Muscle of leg (tissue), 16 donors: ENCODE results near the gene IL3. TPM values are rescaled to one million over a fixed set of nuclear protein-coding genes. Genes with fewer than 3 reads are reported as not detected.

ENCODE experiments used
- DNase-seq: peaks from one replicate; pipeline ENCODE4 v3.0.0; 2013
- H3K27ac ChIP-seq: one replicate; pipeline ENCODE4 v1.5.1; 2013; ENCODE audit warnings: mild to moderate bottlenecking, low read length, control low read depth
- H3K27me3 ChIP-seq: one replicate; pipeline ENCODE4 v1.6.1; 2013; ENCODE audit warnings: low read length; ENCODE audit not compliant: control insufficient read depth, insufficient read depth
- H3K36me3 ChIP-seq: one replicate; pipeline ENCODE4 v1.6.1; 2013; ENCODE audit warnings: low read length; ENCODE audit not compliant: control insufficient read depth, insufficient read depth
- H3K4me1 ChIP-seq: one replicate; pipeline ENCODE4 v1.6.1; 2013; ENCODE audit warnings: low read length; ENCODE audit not compliant: control insufficient read depth, insufficient read depth
- H3K4me3 ChIP-seq: one replicate; pipeline ENCODE4 v1.5.1; 2013; ENCODE audit warnings: low read length, control low read depth
- H3K9me3 ChIP-seq: replicated peaks from 2 replicates; pipeline ENCODE4 v1.6.1; 2013; ENCODE audit warnings: low read depth, low read length; ENCODE audit not compliant: control insufficient read depth
- WGBS: methylation state at CpG from one replicate; pipeline ENCODE4 v1.1.5; 2013; ENCODE audit warnings: missing lambda C conversion rate; ENCODE audit not compliant: insufficient coverage; 5-methylcytosine and 5-hydroxymethylcytosine counted together
- long read RNA-seq, 11 donors: transcript quantifications; one replicate each; lab custom pipeline, GENCODE V29; 2026
- polyA plus RNA-seq, 8 donors: library from polyadenylated mRNA; unstranded; fragments of 120-200 nt; gene quantifications; one replicate each; pipeline versions ENCODE4 v1.2.1 to v1.2.3, GENCODE V29; 2013; ENCODE audit warnings: inconsistent platforms in 1 of 8, low replicate concordance in 1 of 8; ENCODE audit not compliant: insufficient read length in 8 of 8, insufficient read depth in 1 of 8
- total RNA-seq: library from RNA; stranded (reverse); fragments of 120-200 nt; gene quantifications from one replicate; pipeline ENCODE4 v1.2.4, GENCODE V29; 2013

Gene IL3
- total RNA-seq = not detected
- polyA plus RNA-seq = not detected
- long read RNA-seq, donor 1 = 0 reads
- long read RNA-seq, donor 2 = 0 reads
- long read RNA-seq, donor 3 = 0 reads
- long read RNA-seq, donor 4 = 0 reads
- long read RNA-seq, donor 5 = 0 reads
- long read RNA-seq, donor 6 = 0 reads
- long read RNA-seq, donor 7 = 0 reads
- long read RNA-seq, donor 8 = 0 reads
- long read RNA-seq, donor 9 = 0 reads
- long read RNA-seq, donor 10 = 0 reads
- long read RNA-seq, donor 11 = 0 reads

DNA sequence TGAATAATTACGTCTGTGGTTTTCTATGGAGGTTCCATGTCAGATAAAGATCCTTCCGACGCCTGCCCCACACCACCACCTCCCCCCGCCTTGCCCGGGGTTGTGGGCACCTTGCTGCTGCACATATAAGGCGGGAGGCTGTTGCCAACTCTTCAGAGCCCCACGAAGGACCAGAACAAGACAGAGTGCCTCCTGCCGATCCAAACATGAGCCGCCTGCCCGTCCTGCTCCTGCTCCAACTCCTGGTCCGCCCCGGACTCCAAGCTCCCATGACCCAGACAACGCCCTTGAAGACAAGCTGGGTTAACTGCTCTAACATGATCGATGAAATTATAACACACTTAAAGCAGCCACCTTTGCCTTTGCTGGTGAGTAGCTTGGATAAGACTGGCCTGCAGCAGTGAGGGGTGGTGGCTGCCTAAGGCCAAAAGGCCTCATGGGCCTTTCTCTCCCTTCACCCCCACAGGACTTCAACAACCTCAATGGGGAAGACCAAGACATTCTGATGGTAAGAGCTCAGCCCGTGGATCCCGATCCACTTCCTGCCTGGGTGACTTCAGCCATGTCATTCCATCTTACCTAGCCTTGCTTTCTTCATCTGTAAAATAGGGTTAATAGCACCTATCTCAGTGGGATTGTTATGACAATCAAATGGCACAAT is at the start of gene IL3:
TSS of gene IL3 (plus strand) at position 155 of the 661 bp plus-strand sequence. CDS start at position 207, 52 bp downstream.
- Histone ChIP-seq H3K9me3 (no peaks in the 10 kb centered on the region), H3K4me3 (no peak within 1 kb of the TSS), H3K27me3 (no peaks in the 10 kb centered on the region), H3K27ac (no peak within 1 kb of the TSS), H3K36me3 (no peaks in the 10 kb centered on the region), H3K4me1 (no peaks in the 10 kb centered on the region)
- DNase-seq = no peak
- 89% methylated on average over 10 of the region's 16 CpGs for WGBS

DNA sequence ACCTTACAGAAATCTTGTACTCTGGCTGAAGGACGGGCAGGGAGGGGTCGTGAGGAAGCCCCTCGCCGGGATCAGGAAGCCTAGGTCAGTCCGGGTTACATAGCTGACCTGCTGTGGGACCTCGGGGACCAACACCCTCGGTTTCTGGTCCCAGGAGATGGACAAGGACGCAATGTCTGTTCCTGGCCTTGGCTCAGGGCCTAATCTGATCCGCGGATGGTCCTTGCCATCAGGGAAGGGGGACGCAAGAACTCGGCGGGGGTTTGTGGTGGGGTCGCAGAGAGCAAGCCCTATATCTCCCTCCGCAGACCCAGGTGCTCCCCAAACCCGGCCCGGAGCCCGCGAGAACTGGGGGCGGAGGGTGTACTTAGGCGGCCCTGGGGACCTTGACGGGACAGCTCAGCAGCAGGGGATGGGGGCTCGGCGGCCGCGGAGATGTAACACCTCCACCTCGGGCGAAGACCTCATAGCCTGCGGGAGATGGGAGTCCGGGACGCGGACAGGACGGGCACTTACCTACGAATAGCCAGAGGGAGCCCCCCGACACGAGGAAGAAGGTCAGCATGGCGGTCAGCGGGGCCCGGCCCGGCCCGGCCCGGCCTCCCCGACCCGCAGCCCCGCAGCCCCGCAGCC is 49.4 kb upstream of the IL3 start:
- Histone ChIP-seq H3K4me1 (peaks cover 9% of the 10 kb centered on the region), H3K36me3 (no peaks in the 10 kb centered on the region), H3K27me3 (peaks cover 47% of the 10 kb centered on the region), H3K4me3 (peak overlapping the region; percentile 15), H3K9me3 (no peaks in the 10 kb centered on the region), H3K27ac (no peak overlapping the region)
- WGBS = 1% methylated on average over 41 of the region's 46 CpGs
- no peak for DNase-seq

- no peaks in the 10 kb centered on the region for H3K9me3 ChIP-seq
- 3% methylated on average over 63 of the region's 63 CpGs for WGBS
- no peak within 1 kb of the TSS for H3K27ac ChIP-seq
- peaks cover 9% of the 10 kb centered on the region for H3K4me1 ChIP-seq
- no peak for DNase-seq
- no peaks in the 10 kb centered on the region for H3K36me3 ChIP-seq
- H3K27me3 ChIP-seq = peaks cover 49% of the 10 kb centered on the region
- H3K4me3 ChIP-seq = peak within 1 kb of the TSS; percentile 15
Measured at GRCh38 chr5:132011622-132012343, 48.7 kb upstream of the IL3 start, which contains the start of gene ACSL6. TSS of gene ACSL6 (minus strand) at chr5:132011658. CDS start at chr5:132011553, 105 bp downstream.

DNA sequence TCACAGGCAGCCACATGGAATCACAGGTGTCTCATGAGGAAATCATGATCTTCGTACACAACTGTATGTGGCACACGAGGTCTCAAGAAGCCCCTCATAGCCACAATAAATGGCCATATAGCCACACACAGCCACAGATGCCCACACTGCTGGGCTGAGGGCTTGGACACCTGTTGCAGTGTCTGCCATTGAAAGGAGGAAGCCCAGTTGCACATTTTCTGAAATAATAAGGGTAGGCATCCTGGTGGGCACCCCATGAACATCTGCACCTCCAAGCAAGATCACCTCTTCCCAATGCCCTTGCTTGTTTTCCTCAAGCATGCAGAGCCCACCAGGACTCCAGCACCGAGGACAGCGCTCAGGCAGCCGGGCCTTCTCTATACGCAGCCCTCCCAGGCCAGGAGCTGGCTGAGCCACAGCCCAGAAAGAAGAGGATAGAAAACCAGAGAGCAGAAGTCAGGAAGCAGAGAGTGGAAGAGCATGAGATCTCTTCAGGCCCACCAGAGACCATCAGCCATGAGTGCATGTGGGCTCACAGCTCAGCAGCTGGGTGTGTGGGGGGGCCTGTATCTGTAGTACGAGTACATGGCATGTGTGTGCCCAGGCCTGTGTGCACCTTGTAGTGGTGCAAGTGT is 48.0 kb upstream of the IL3 start:
- Histone ChIP-seq H3K27ac (no peak overlapping the region), H3K4me1 (peaks cover 9% of the 10 kb centered on the region), H3K9me3 (no peaks in the 10 kb centered on the region), H3K4me3 (no peak overlapping the region), H3K36me3 (no peaks in the 10 kb centered on the region), H3K27me3 (peaks cover 49% of the 10 kb centered on the region)
- WGBS = 0% methylated on average over 1 of the region's 7 CpGs
- DNase-seq = peak; percentile 85

DNA sequence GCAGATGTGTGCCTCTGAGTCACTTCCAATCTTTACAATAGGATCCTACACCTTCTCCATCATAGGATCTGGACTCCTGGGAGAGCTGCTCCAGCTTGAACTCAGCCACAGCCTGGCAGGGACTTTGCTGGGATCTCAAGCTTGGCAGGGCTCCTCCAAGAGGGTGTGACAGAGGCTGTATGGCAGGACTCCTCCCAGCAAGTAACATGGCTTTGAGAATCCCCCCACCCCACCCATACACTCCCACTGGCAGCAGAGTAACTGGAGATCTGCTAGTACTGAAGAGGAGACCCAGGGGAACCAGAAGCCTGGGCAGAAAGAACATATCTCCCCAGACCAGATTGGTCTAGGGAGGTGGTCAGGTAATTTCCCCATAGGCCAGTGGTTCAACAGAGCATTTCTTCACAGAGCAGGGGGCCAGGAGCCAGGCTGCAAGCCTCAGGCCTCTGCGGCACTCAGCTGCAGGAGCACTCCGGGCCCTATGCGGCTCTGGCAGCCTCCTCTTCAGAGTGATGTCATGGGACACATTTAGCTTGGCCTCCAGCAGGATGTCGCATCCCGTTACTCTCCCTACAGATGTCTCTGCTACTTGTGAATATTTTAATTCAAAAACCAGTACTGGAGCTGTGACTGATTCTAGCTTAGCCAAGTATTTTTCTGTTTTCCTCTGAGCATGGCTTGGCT is 47.3 kb upstream of the IL3 start:
- peak; percentile 31 for DNase-seq
- H3K27me3 ChIP-seq = peaks cover 51% of the 10 kb centered on the region

GRCh38 chr5:132013711-132014110 is 46.7 kb upstream of the IL3 start:
- Histone ChIP-seq H3K36me3 (no peaks in the 10 kb centered on the region), H3K27ac (no peak overlapping the region), H3K9me3 (no peaks in the 10 kb centered on the region), H3K27me3 (peaks cover 49% of the 10 kb centered on the region), H3K4me1 (peaks cover 9% of the 10 kb centered on the region), H3K4me3 (no peak overlapping the region)
- DNase-seq = no peak
- 83% methylated on average over 2 of the region's 2 CpGs for WGBS

More for the DNA sequence above, 47.3 kb upstream of the IL3 start:
- H3K4me1 ChIP-seq = peaks cover 9% of the 10 kb centered on the region
- no peak overlapping the region for H3K4me3 ChIP-seq
- H3K36me3 ChIP-seq = no peaks in the 10 kb centered on the region
- WGBS = 69% methylated on average over 3 of the region's 5 CpGs
- no peaks in the 10 kb centered on the region for H3K9me3 ChIP-seq
- no peak overlapping the region for H3K27ac ChIP-seq

DNA sequence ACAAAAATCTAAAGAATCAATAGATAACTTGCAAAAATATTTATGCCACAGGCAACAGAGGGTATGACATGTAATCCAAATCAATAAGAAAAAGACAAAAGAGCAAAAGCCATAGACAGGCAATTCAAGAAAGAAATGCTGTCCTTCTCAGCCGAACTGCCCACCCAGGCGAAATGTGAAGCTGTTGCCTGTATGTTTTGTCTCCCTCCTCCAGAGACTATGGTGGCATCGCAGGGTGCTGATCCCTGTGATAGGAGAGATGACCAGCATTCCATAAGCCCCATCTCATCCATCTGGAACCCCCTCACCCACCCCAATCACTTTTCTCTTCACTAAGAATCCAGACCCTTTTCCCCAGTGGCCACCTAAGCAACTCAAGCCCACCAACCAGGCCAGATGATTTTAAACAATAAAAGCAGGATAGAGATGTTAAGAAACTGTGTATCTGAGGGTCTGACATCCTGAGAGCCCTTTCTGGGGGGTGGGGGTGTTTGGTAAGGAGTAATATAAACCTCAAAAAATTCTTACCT is 43.7 kb upstream of the IL3 start:
- Histone ChIP-seq H3K27me3 (peaks cover 22% of the 10 kb centered on the region), H3K4me1 (peaks cover under 1% of the 10 kb centered on the region), H3K27ac (no peak overlapping the region), H3K9me3 (no peaks in the 10 kb centered on the region), H3K4me3 (no peak overlapping the region), H3K36me3 (no peaks in the 10 kb centered on the region)
- no peak for DNase-seq
- WGBS = no CpG with 5 or more reads among the region's 3 CpGs

- H3K36me3 ChIP-seq = no peaks in the 10 kb centered on the region
- H3K4me1 ChIP-seq = no peaks in the 10 kb centered on the region
- H3K9me3 ChIP-seq = no peaks in the 10 kb centered on the region
- no peak for DNase-seq
- no peak overlapping the region for H3K27ac ChIP-seq
- H3K4me3 ChIP-seq = no peak overlapping the region
- WGBS = 63% methylated on average over 1 of the region's 4 CpGs
- peaks cover 17% of the 10 kb centered on the region for H3K27me3 ChIP-seq
Measured at GRCh38 chr5:132017316-132017715, 43.1 kb upstream of the IL3 start.
